HEK293 (cell line): ENCODE measurements around the gene MTCL1.

ENCODE experiments used
- CTCF ChIA-PET: fragments of 350-600 bp; formaldehyde crosslinking; extraction: SDS; loops from one replicate; lab custom pipeline; 2021; ENCODE audit warnings: antibody characterized with exemption; lab: Yijun Ruan, JAX
- POLR2A ChIA-PET: fragments of 300-600 bp; formaldehyde crosslinking; extraction: SDS; loops from one replicate; lab custom pipeline; 2020; ENCODE audit warnings: antibody characterized with exemption, inconsistent platforms; lab: Yijun Ruan, JAX
- H3K27ac ChIP-seq: fragments of 200-500 bp; sonication (Bioruptor generic); 2 replicates; pipeline ENCODE4 v1.5.1; 2014; ENCODE audit warnings: low read depth, low read length, control low read depth, inconsistent platforms; ENCODE audit errors: extremely low read depth
- H3K36me3 ChIP-seq, 2 experiments: fragments of 200-500 bp in 1 of 2; sonication (Bioruptor generic) in 1 of 2; 1 replicate in 1 of 2; 2 replicates in 1 of 2; pipeline ENCODE4 v1.5.1; 2014 to 2017; ENCODE audit warnings: inconsistent platforms in 2 of 2, low read length in 2 of 2; ENCODE audit not compliant: control insufficient read depth in 2 of 2, insufficient read depth in 1 of 2
- H3K4me1 ChIP-seq: fragments of 200-500 bp; sonication (Bioruptor generic); 2 replicates; pipeline ENCODE4 v1.5.1; 2014; ENCODE audit warnings: mild to moderate bottlenecking, low read length, inconsistent platforms; ENCODE audit not compliant: control insufficient read depth, insufficient read depth
- H3K4me3 ChIP-seq: 2 replicates; pipeline ENCODE4 v1.5.1; 2011; ENCODE audit warnings: low read depth, mild to moderate bottlenecking, control low read depth, low read length, moderate library complexity
- H3K9me3 ChIP-seq: fragments of 200-500 bp; sonication (Bioruptor generic); 2 replicates; pipeline ENCODE4 v1.5.1; 2014; ENCODE audit warnings: low read depth, low read length, inconsistent platforms; ENCODE audit not compliant: control insufficient read depth, insufficient read depth
- GLIS2 ChIP-seq: fragments of 450-650 bp; formaldehyde crosslinking; IDR thresholded peaks from 2 replicates; pipeline ENCODE4 v1.5.1; 2016; ENCODE audit warnings: missing biosample characterization, missing genetic modification characterization
- HOXC10 ChIP-seq: sonication (generic); formaldehyde crosslinking; IDR thresholded peaks from 2 replicates; pipeline ENCODE4 v1.8.1; 2023; ENCODE audit warnings: mild to moderate bottlenecking, missing genetic modification reagents
- YY2 ChIP-seq: fragments of 450-650 bp; formaldehyde crosslinking; IDR thresholded peaks from 2 replicates; pipeline ENCODE4 v1.5.1; 2016; ENCODE audit warnings: missing biosample characterization, missing genetic modification characterization
- ZNF175 ChIP-seq: fragments of 450-650 bp; formaldehyde crosslinking; IDR thresholded peaks from 2 replicates; pipeline ENCODE4 v1.5.1; 2016; ENCODE audit warnings: missing biosample characterization, missing genetic modification characterization
- ZNF214 ChIP-seq: fragments of 450-650 bp; formaldehyde crosslinking; IDR thresholded peaks from 2 replicates; pipeline ENCODE4 v1.5.1; 2017; ENCODE audit warnings: missing biosample characterization, mild to moderate bottlenecking, missing genetic modification characterization, borderline replicate concordance
- ZNF266 ChIP-seq: fragments of 450-650 bp; formaldehyde crosslinking; IDR thresholded peaks from 2 replicates; pipeline ENCODE4 v1.5.1; 2016; ENCODE audit warnings: missing biosample characterization, missing genetic modification characterization, low read depth
- ZNF280D ChIP-seq: fragments of 450-650 bp; formaldehyde crosslinking; IDR thresholded peaks from 2 replicates; pipeline ENCODE4 v1.5.1; 2016; ENCODE audit warnings: missing biosample characterization, missing genetic modification characterization
- ZNF311 ChIP-seq: fragments of 450-650 bp; formaldehyde crosslinking; IDR thresholded peaks from 2 replicates; pipeline ENCODE4 v1.5.1; 2017; ENCODE audit warnings: missing biosample characterization, missing genetic modification characterization, borderline replicate concordance
- ZNF423 ChIP-seq: fragments of 450-650 bp; formaldehyde crosslinking; IDR thresholded peaks from 2 replicates; pipeline ENCODE4 v1.5.1; 2016; ENCODE audit warnings: missing biosample characterization, missing genetic modification characterization
- ZNF529 ChIP-seq: fragments of 450-650 bp; formaldehyde crosslinking; IDR thresholded peaks from 2 replicates; pipeline ENCODE4 v1.5.1; 2017; ENCODE audit warnings: missing genetic modification characterization, missing biosample characterization; ENCODE audit not compliant: insufficient replicate concordance
- ZNF639 ChIP-seq: fragments of 450-650 bp; formaldehyde crosslinking; IDR thresholded peaks from 2 replicates; pipeline ENCODE4 v1.5.1; 2016; ENCODE audit warnings: missing biosample characterization, missing genetic modification characterization
- ZNF658 ChIP-seq: fragments of 450-650 bp; formaldehyde crosslinking; IDR thresholded peaks from 2 replicates; pipeline ENCODE4; 2016; ENCODE audit warnings: missing biosample characterization, missing genetic modification characterization
- ZNF670 ChIP-seq: fragments of 450-650 bp; formaldehyde crosslinking; IDR thresholded peaks from 2 replicates; pipeline ENCODE4 v1.5.1; 2016; ENCODE audit warnings: missing biosample characterization, missing genetic modification characterization, low read depth
- ZNF707 ChIP-seq: fragments of 450-650 bp; formaldehyde crosslinking; IDR thresholded peaks from 2 replicates; pipeline ENCODE4 v1.5.1; 2016; ENCODE audit warnings: missing biosample characterization, missing genetic modification characterization
- ZNF76 ChIP-seq: fragments of 450-650 bp; formaldehyde crosslinking; IDR thresholded peaks from 2 replicates; pipeline ENCODE4; 2016; ENCODE audit warnings: low read depth, missing biosample characterization, missing genetic modification characterization, borderline replicate concordance
- ZNF843 ChIP-seq: fragments of 450-650 bp; formaldehyde crosslinking; IDR thresholded peaks from 2 replicates; pipeline ENCODE4 v1.5.1; 2016; ENCODE audit warnings: missing biosample characterization, missing genetic modification characterization
- ZXDB ChIP-seq: fragments of 450-650 bp; formaldehyde crosslinking; IDR thresholded peaks from 2 replicates; pipeline ENCODE4 v1.5.1; 2016; ENCODE audit warnings: missing biosample characterization, missing genetic modification characterization
- TF ChIP-seq, protein P1 (sequence below): fragments of 450-650 bp; formaldehyde crosslinking; optimal IDR thresholded peaks from 2 replicates; pipeline ENCODE3; 2016; ENCODE audit warnings: missing biosample characterization, mild to moderate bottlenecking, missing genetic modification characterization
- TF ChIP-seq, protein P2 (sequence below): fragments of 450-650 bp; formaldehyde crosslinking; IDR thresholded peaks from 2 replicates; pipeline ENCODE4 v1.5.1; 2017; ENCODE audit warnings: missing biosample characterization, missing genetic modification characterization
- TF ChIP-seq, protein P3 (sequence below): fragments of 450-650 bp; formaldehyde crosslinking; IDR thresholded peaks from 2 replicates; pipeline ENCODE4 v1.5.1; 2016; ENCODE audit warnings: missing biosample characterization, missing genetic modification characterization

The MTCL1 gene

GRCh38 chr18:8734496-8734895 lies 29.1 kb downstream of the MTCL1 start:
- H3K36me3 ChIP-seq = peaks cover 0 to 3% of the 10 kb centered on the region in 2 experiments; a peak in 2 of 3 replicates
- ChIA-PET CTCF (interaction anchor here (0.6 kb wide), 1 partner anchor 198 kb away, joined by 3 read pairs; no protein-coding TSS in a partner anchor), POLR2A (no interaction called here)

GRCh38 chr18:8735274-8735673 lies 29.9 kb downstream of the MTCL1 start:
- Histone ChIP-seq H3K27ac (no peak overlapping the region), H3K9me3 (no peaks in the 10 kb centered on the region), H3K4me1 (no peaks in the 10 kb centered on the region), H3K4me3 (no peak overlapping the region), H3K36me3 (peaks cover 0 to 3% of the 10 kb centered on the region in 2 experiments; a peak in 2 of 3 replicates)
- ChIA-PET POLR2A (no interaction called here), CTCF (no interaction called here)
- TF ChIP-seq ZNF670 (tag by site-specific recombination) (no peak), ZNF76 (tag by site-specific recombination) (no peak), ZXDB (tag by site-specific recombination) (no peak), ZNF423 (tag by site-specific recombination) (no peak), ZNF266 (no peak), ZNF175 (tag by site-specific recombination) (no peak), ZNF707 (no peak), ZNF843 (tag by site-specific recombination) (no peak), YY2 (no peak)
- TF ChIP-seq, protein P1, sequence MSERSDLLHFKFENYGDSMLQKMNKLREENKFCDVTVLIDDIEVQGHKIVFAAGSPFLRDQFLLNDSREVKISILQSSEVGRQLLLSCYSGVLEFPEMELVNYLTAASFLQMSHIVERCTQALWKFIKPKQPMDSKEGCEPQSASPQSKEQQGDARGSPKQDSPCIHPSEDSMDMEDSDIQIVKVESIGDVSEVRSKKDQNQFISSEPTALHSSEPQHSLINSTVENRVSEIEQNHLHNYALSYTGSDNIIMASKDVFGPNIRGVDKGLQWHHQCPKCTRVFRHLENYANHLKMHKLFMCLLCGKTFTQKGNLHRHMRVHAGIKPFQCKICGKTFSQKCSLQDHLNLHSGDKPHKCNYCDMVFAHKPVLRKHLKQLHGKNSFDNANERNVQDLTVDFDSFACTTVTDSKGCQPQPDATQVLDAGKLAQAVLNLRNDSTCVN = no peak

More at GRCh38 chr18:8734496-8734895, 29.1 kb downstream of the MTCL1 start:
- Histone ChIP-seq H3K27ac (no peak overlapping the region), H3K4me1 (peaks cover 5% of the 10 kb centered on the region), H3K9me3 (no peaks in the 10 kb centered on the region), H3K4me3 (no peak overlapping the region)
- TF ChIP-seq GLIS2 (tag by site-specific recombination) (no peak), ZNF639 (tag by site-specific recombination) (no peak), ZNF529 (tag by site-specific recombination) (no peak), ZNF658 (no peak), HOXC10 (CRISPR knock-in tag) (no peak), ZNF280D (tag by site-specific recombination) (no peak), ZXDB (tag by site-specific recombination) (no peak), ZNF311 (tag by site-specific recombination) (no peak), ZNF214 (tag by site-specific recombination) (no peak)
- TF ChIP-seq, protein P2, sequence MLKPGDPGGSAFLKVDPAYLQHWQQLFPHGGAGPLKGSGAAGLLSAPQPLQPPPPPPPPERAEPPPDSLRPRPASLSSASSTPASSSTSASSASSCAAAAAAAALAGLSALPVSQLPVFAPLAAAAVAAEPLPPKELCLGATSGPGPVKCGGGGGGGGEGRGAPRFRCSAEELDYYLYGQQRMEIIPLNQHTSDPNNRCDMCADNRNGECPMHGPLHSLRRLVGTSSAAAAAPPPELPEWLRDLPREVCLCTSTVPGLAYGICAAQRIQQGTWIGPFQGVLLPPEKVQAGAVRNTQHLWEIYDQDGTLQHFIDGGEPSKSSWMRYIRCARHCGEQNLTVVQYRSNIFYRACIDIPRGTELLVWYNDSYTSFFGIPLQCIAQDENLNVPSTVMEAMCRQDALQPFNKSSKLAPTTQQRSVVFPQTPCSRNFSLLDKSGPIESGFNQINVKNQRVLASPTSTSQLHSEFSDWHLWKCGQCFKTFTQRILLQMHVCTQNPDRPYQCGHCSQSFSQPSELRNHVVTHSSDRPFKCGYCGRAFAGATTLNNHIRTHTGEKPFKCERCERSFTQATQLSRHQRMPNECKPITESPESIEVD = no peak
- TF ChIP-seq, protein P3, sequence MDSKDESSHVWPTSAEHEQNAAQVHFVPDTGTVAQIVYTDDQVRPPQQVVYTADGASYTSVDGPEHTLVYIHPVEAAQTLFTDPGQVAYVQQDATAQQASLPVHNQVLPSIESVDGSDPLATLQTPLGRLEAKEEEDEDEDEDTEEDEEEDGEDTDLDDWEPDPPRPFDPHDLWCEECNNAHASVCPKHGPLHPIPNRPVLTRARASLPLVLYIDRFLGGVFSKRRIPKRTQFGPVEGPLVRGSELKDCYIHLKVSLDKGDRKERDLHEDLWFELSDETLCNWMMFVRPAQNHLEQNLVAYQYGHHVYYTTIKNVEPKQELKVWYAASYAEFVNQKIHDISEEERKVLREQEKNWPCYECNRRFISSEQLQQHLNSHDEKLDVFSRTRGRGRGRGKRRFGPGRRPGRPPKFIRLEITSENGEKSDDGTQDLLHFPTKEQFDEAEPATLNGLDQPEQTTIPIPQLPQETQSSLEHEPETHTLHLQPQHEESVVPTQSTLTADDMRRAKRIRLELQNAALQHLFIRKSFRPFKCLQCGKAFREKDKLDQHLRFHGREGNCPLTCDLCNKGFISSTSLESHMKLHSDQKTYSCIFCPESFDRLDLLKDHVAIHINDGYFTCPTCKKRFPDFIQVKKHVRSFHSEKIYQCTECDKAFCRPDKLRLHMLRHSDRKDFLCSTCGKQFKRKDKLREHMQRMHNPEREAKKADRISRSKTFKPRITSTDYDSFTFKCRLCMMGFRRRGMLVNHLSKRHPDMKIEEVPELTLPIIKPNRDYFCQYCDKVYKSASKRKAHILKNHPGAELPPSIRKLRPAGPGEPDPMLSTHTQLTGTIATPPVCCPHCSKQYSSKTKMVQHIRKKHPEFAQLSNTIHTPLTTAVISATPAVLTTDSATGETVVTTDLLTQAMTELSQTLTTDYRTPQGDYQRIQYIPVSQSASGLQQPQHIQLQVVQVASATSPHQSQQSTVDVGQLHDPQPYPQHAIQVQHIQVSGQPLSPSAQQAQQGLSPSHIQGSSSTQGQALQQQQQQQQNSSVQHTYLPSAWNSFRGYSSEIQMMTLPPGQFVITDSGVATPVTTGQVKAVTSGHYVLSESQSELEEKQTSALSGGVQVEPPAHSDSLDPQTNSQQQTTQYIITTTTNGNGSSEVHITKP (tag by site-specific recombination) = no peak
